SK-N-SH (cell line): ENCODE data around the gene SYT6. TPM values are rescaled to one million over a fixed set of nuclear protein-coding genes. Genes with fewer than 3 reads are reported as not detected.

Source experiments
- CTCF ChIA-PET: fragments of 300-600, 350-600 bp; formaldehyde crosslinking; extraction: SDS; loops from one replicate; lab custom pipeline; 2021; lab: Yijun Ruan, JAX
- POLR2A ChIA-PET: fragments of 350-600 bp; sonication (Branson Sonifier 250); formaldehyde crosslinking; extraction: SDS; loops from one replicate; lab custom pipeline; 2020; ENCODE audit warnings: antibody characterized with exemption, inconsistent platforms; lab: Yijun Ruan, JAX
- DNase-seq: peaks from one replicate; pipeline ENCODE4 v3.0.0; 2012
- H2AFZ ChIP-seq: fragments of 200-600 bp; sonication (generic); 2 replicates; pipeline ENCODE4 v1.8.1; 2016; ENCODE audit warnings: antibody characterized with exemption, mild to moderate bottlenecking, low read depth
- H3F3A ChIP-seq: fragments of 200-600 bp; sonication (generic); replicated peaks from 2 replicates; pipeline ENCODE3; 2016; ENCODE audit warnings: antibody characterized with exemption, mild to moderate bottlenecking; ENCODE audit not compliant: insufficient read depth
- H3K27ac ChIP-seq, 2 experiments: fragments of 200-500 bp in 1 of 2; fragments of 200-600 bp in 1 of 2; sonication (Bioruptor generic) in 1 of 2; sonication (generic), shearing (Covaris generic) in 1 of 2; 2 replicates each; pipeline versions ENCODE4 v1.5.1 to v1.6.1; 2014 to 2016; ENCODE audit warnings: low read depth in 2 of 2, inconsistent platforms in 1 of 2, low read length in 1 of 2, mild to moderate bottlenecking in 1 of 2, mixed read lengths in 1 of 2
- H3K27me3 ChIP-seq: fragments of 200-600 bp; sonication (generic), shearing (Covaris generic); 2 replicates; pipeline ENCODE4 v1.6.1; 2016; ENCODE audit warnings: mixed run types; ENCODE audit not compliant: insufficient read depth
- H3K36me3 ChIP-seq, 2 experiments: fragments of 200-500 bp in 1 of 2; fragments of 200-600 bp in 1 of 2; sonication (Bioruptor generic) in 1 of 2; sonication (generic) in 1 of 2; replicated peaks in 1 of 2; 2 replicates each; pipeline versions ENCODE3 to v1.5.1; 2014 to 2016; ENCODE audit warnings: low read length in 1 of 2, mild to moderate bottlenecking in 1 of 2; ENCODE audit not compliant: insufficient read depth in 2 of 2, control insufficient read depth in 1 of 2
- H3K4me1 ChIP-seq, 2 experiments: fragments of 200-500 bp in 1 of 2; fragments of 200-600 bp in 1 of 2; sonication (Bioruptor generic) in 1 of 2; sonication (generic), shearing (Covaris generic) in 1 of 2; 2 replicates each; pipeline versions ENCODE4 v1.5.1 to v1.6.1; 2014 to 2016; ENCODE audit warnings: low read depth in 1 of 2, low read length in 1 of 2, mixed run types in 1 of 2; ENCODE audit not compliant: insufficient read depth in 2 of 2, control insufficient read depth in 1 of 2
- H3K4me2 ChIP-seq: fragments of 200-600 bp; sonication (generic), shearing (Covaris generic); 2 replicates; pipeline ENCODE4 v1.6.1; 2017; ENCODE audit warnings: mixed run types
- H3K4me3 ChIP-seq, 2 experiments: fragments of 200-500 bp in 1 of 2; fragments of 200-600 bp in 1 of 2; sonication (Bioruptor generic) in 1 of 2; sonication (generic), shearing (Covaris generic) in 1 of 2; 2 replicates each; pipeline versions ENCODE4 v1.5.1 to v1.8.1; 2014 to 2016; ENCODE audit warnings: low read depth in 2 of 2, inconsistent platforms in 1 of 2, low read length in 1 of 2, mild to moderate bottlenecking in 1 of 2, mixed read lengths in 1 of 2, moderate library complexity in 1 of 2
- H3K79me2 ChIP-seq: fragments of 200-600 bp; sonication (generic); 2 replicates; pipeline ENCODE4 v1.8.1; 2017; ENCODE audit warnings: mild to moderate bottlenecking; ENCODE audit not compliant: insufficient read depth
- H3K9ac ChIP-seq: fragments of 200-600 bp; sonication (generic); 2 replicates; pipeline ENCODE4 v1.6.1; 2017; ENCODE audit warnings: mixed run types
- H3K9me2 ChIP-seq: fragments of 200-600 bp; sonication (generic); 2 replicates; pipeline ENCODE4 v1.6.1; 2017; ENCODE audit warnings: mixed run types
- H3K9me3 ChIP-seq: fragments of 200-600 bp; sonication (generic); 2 replicates; pipeline ENCODE4 v1.6.1; 2017; ENCODE audit warnings: mixed run types, mild to moderate bottlenecking, moderate library complexity
- H4K20me1 ChIP-seq: fragments of 200-600 bp; sonication (generic); 2 replicates; pipeline ENCODE4 v1.6.1; 2017; ENCODE audit warnings: mild to moderate bottlenecking, mixed run types; ENCODE audit not compliant: insufficient read depth
- CHD2 ChIP-seq: fragments of 150-350 bp; IDR thresholded peaks from 2 replicates; pipeline ENCODE4 v1.6.1; 2018; ENCODE audit warnings: low read length; ENCODE audit not compliant: partially characterized antibody
- CTCF ChIP-seq: fragments of 200-600 bp; sonication (generic); IDR thresholded peaks from 2 replicates; pipeline ENCODE4 v1.6.1; 2017; ENCODE audit warnings: antibody characterized with exemption, mild to moderate bottlenecking, moderate library complexity
- FOXM1 ChIP-seq: IDR thresholded peaks from 2 replicates; pipeline ENCODE4 v1.4.0; 2012; ENCODE audit warnings: low read depth, mild to moderate bottlenecking
- GATA2 ChIP-seq: sonication (generic); formaldehyde crosslinking; IDR thresholded peaks from 2 replicates; pipeline ENCODE4 v1.5.0; 2020; ENCODE audit warnings: mild to moderate bottlenecking, missing genetic modification reagents
- JUND ChIP-seq: IDR thresholded peaks from 2 replicates; pipeline ENCODE4 v1.4.0; 2012
- MEF2A ChIP-seq: IDR thresholded peaks from 2 replicates; pipeline ENCODE4 v1.4.0; 2012; ENCODE audit warnings: low read depth, borderline replicate concordance
- MXI1 ChIP-seq: IDR thresholded peaks from 2 replicates; pipeline ENCODE4 v1.6.1; 2012; ENCODE audit warnings: mild to moderate bottlenecking, low read depth, low read length, improper control_type of control experiment
- NFIC ChIP-seq: IDR thresholded peaks from 2 replicates; pipeline ENCODE4 v1.4.0; 2012; ENCODE audit warnings: borderline replicate concordance
- NRF1 ChIP-seq: IDR thresholded peaks from 2 replicates; pipeline ENCODE4 v1.6.1; 2012; ENCODE audit warnings: low read depth, mild to moderate bottlenecking, low read length
- PBX3 ChIP-seq: IDR thresholded peaks from 2 replicates; pipeline ENCODE4; 2012
- POLR2AphosphoS5 ChIP-seq: IDR thresholded peaks from 2 replicates; pipeline ENCODE4 v1.6.1; 2012; ENCODE audit warnings: low read depth, low read length
- RAD21 ChIP-seq: IDR thresholded peaks from 2 replicates; pipeline ENCODE4 v1.6.1; 2012; ENCODE audit warnings: mild to moderate bottlenecking, low read length
- RFX5 ChIP-seq: IDR thresholded peaks from 2 replicates; pipeline ENCODE4 v1.6.1; 2012; ENCODE audit warnings: mild to moderate bottlenecking, improper control_type of control experiment, low read length
- RXRA ChIP-seq: IDR thresholded peaks from 2 replicates; pipeline ENCODE4 v1.4.0; 2012; ENCODE audit warnings: low read depth, mild to moderate bottlenecking, borderline replicate concordance
- SIN3A ChIP-seq: IDR thresholded peaks from 2 replicates; pipeline ENCODE4 v1.6.1; 2012; ENCODE audit warnings: low read depth, mild to moderate bottlenecking, low read length, moderate library complexity, borderline replicate concordance
- USF2 ChIP-seq: fragments of 150-350 bp; IDR thresholded peaks from 2 replicates; pipeline ENCODE4 v1.6.1; 2017; ENCODE audit warnings: antibody characterized with exemption, low read length, low read depth, borderline replicate concordance
- YY1 ChIP-seq: IDR thresholded peaks from 2 replicates; pipeline ENCODE4 v1.4.0; 2012; ENCODE audit warnings: low read depth, mild to moderate bottlenecking
- WGBS: methylation state at CpG from one replicate; pipeline ENCODE4 v1.1.6; 2017; ENCODE audit warnings: low lambda C conversion rate; 5-methylcytosine and 5-hydroxymethylcytosine counted together
- polyA plus RNA-seq, 3 experiments: library from polyadenylated mRNA; depleted of rRNA; stranded (reverse); fragments of >200 nt; gene quantifications; 2 replicates each; pipeline ENCODE4 v1.2.3, GENCODE V29; 2012
- TF ChIP-seq, protein P1 (sequence below): fragments of 150-350 bp; IDR thresholded peaks from 2 replicates; pipeline ENCODE4 v1.6.1; 2016; ENCODE audit warnings: mild to moderate bottlenecking, low read depth, low read length
- TF ChIP-seq, protein P2 (sequence below): IDR thresholded peaks from 2 replicates; pipeline ENCODE4 v1.4.0; 2012; ENCODE audit warnings: low read depth, borderline replicate concordance

The SYT6 gene
- polyA plus RNA-seq, 1 of the 3 experiments (the other 2 are of a cell fraction): not detected

GRCh38 chr1:114099268-114099667 is 54.4 kb downstream of the SYT6 start:
- Histone ChIP-seq H4K20me1 (no peaks in the 10 kb centered on the region), H3K27me3 (peaks cover 7% of the 10 kb centered on the region), H3K4me2 (no peak overlapping the region), H3F3A (no peaks in the 10 kb centered on the region), H3K9me3 (no peaks in the 10 kb centered on the region), H3K79me2 (no peaks in the 10 kb centered on the region), H3K27ac (no peak overlapping the region), H2AFZ (no peak overlapping the region), H3K36me3 (no peaks in the 10 kb centered on the region), H3K4me3 (no peak overlapping the region), H3K9me2 (no peaks in the 10 kb centered on the region), H3K4me1 (no peaks in the 10 kb centered on the region; a peak in 1 of 4 replicates), H3K9ac (no peak overlapping the region)
- 24% methylated on average over 3 of the region's 4 CpGs for WGBS
- CTCF ChIA-PET: interaction anchor here (1.3 to 1.4 kb wide), 2 partner anchors 10 to 11 kb away, joined by 3 read pairs; no protein-coding TSS in a partner anchor
- POLR2A ChIA-PET: no interaction called here
- DNase-seq: no peak
- no peak for TF ChIP-seq YY1
- TF ChIP-seq NFIC: no peak
- no peak for TF ChIP-seq USF2
- TF ChIP-seq, protein P1, sequence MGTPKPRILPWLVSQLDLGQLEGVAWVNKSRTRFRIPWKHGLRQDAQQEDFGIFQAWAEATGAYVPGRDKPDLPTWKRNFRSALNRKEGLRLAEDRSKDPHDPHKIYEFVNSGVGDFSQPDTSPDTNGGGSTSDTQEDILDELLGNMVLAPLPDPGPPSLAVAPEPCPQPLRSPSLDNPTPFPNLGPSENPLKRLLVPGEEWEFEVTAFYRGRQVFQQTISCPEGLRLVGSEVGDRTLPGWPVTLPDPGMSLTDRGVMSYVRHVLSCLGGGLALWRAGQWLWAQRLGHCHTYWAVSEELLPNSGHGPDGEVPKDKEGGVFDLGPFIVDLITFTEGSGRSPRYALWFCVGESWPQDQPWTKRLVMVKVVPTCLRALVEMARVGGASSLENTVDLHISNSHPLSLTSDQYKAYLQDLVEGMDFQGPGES: no peak
- no peak for TF ChIP-seq PBX3
- TF ChIP-seq POLR2AphosphoS5: no peak
- TF ChIP-seq GATA2 (CRISPR knock-in tag): no peak
- TF ChIP-seq JUND: no peak
- no peak for TF ChIP-seq MEF2A
- no peak for TF ChIP-seq FOXM1
- no peak for TF ChIP-seq RAD21
- TF ChIP-seq, protein P2, sequence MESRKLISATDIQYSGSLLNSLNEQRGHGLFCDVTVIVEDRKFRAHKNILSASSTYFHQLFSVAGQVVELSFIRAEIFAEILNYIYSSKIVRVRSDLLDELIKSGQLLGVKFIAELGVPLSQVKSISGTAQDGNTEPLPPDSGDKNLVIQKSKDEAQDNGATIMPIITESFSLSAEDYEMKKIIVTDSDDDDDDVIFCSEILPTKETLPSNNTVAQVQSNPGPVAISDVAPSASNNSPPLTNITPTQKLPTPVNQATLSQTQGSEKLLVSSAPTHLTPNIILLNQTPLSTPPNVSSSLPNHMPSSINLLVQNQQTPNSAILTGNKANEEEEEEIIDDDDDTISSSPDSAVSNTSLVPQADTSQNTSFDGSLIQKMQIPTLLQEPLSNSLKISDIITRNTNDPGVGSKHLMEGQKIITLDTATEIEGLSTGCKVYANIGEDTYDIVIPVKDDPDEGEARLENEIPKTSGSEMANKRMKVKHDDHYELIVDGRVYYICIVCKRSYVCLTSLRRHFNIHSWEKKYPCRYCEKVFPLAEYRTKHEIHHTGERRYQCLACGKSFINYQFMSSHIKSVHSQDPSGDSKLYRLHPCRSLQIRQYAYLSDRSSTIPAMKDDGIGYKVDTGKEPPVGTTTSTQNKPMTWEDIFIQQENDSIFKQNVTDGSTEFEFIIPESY: no peak

GRCh38 chr1:114097109-114097508 is 56.6 kb downstream of the SYT6 start:
- CTCF ChIA-PET: no interaction called here
- Histone ChIP-seq H3K27me3 (peaks cover 13% of the 10 kb centered on the region), H3K4me1 (no peaks in the 10 kb centered on the region; a peak in 1 of 4 replicates), H3K9ac (no peak overlapping the region), H3K79me2 (no peaks in the 10 kb centered on the region), H3K27ac (no peak overlapping the region), H2AFZ (no peak overlapping the region), H3K9me2 (no peaks in the 10 kb centered on the region), H3K4me3 (no peak overlapping the region), H4K20me1 (no peaks in the 10 kb centered on the region), H3K36me3 (no peaks in the 10 kb centered on the region), H3K9me3 (no peaks in the 10 kb centered on the region), H3F3A (no peaks in the 10 kb centered on the region), H3K4me2 (no peak overlapping the region)
- POLR2A ChIA-PET: no interaction called here
- DNase-seq: no peak
- 32% methylated on average over 3 of the region's 3 CpGs for whole genome bisulfite sequencing
- TF ChIP-seq RXRA (no peak), MXI1 (no peak), POLR2AphosphoS5 (no peak), RAD21 (no peak), CHD2 (no peak), NRF1 (no peak), USF2 (no peak), RFX5 (no peak), NFIC (no peak), SIN3A (no peak), PBX3 (no peak), CTCF (no peak)
